Colonic mucosa (tissue), 4 donors: ENCODE results near the gene MGAM2. TPM values are rescaled to one million over a fixed set of nuclear protein-coding genes. Genes with fewer than 3 reads are reported as not detected.

Experiments used
- DNase-seq: peaks from one replicate; pipeline ENCODE4 v3.0.0-alpha.2; 2020
- H3K27ac ChIP-seq: fragments of 200-600 bp; one replicate; pipeline ENCODE4 v1.8.0; 2021
- H3K27me3 ChIP-seq: fragments of 200-600 bp; one replicate; pipeline ENCODE4 v1.8.0; 2021
- H3K36me3 ChIP-seq: fragments of 200-600 bp; one replicate; pipeline ENCODE4 v1.8.0; 2021
- H3K4me1 ChIP-seq: fragments of 200-600 bp; one replicate; pipeline ENCODE4 v1.8.0; 2021; ENCODE audit warnings: mild to moderate bottlenecking
- H3K4me3 ChIP-seq: fragments of 200-600 bp; one replicate; pipeline ENCODE4 v1.8.0; 2021
- H3K9ac ChIP-seq, 2 donors: one replicate each; pipeline ENCODE4 v1.7.0; 2013; ENCODE audit warnings: control low read depth in 2 of 2, low read depth in 2 of 2, low read length in 2 of 2
- H3K9me3 ChIP-seq: fragments of 200-600 bp; one replicate; pipeline ENCODE4 v1.8.0; 2021
- CTCF ChIP-seq: fragments of 200-600 bp; IDR thresholded peaks from one replicate; pipeline ENCODE4 v1.8.0; 2022; ENCODE audit warnings: antibody characterized with exemption, mild to moderate bottlenecking
- intact Hi-C: fragments of 100-400 bp; cut with DNase I; formaldehyde crosslinking; loops from one replicate; pipeline ENCODE4 v1.14.1; 2022
- total RNA-seq, 2 donors: library from RNA; stranded (reverse); fragmentation: NEBNext Ultra II Directional in 1 of 2; extraction: Animal tissue kit (Norgen Biotek cat#: 25700) in 1 of 2; gene quantifications; one replicate each; pipeline ENCODE4 v1.2.1, GENCODE V29; 2021
- donor health status: healthy.
- donor health status: DM: no; HTN: no; CAD: no.
- donor health status: DM: no; HTN: no; CAD: no.

The MGAM2 gene
- total RNA-seq, 2 donors from 2014 or later, result 7.5 to 26.4 TPM

GRCh38 chr7:142158736-142159496 is 47.4 kb downstream of the MGAM2 start:
- H3K27ac ChIP-seq, result no peak overlapping the region
- no peak for DNase-seq
- no peaks in the 10 kb centered on the region for H3K27me3 ChIP-seq
- no peaks in the 10 kb centered on the region for H3K9me3 ChIP-seq
- no peaks in the 10 kb centered on the region for H3K4me1 ChIP-seq
- H3K4me3 ChIP-seq, result no peak overlapping the region
- no peaks in the 10 kb centered on the region for H3K36me3 ChIP-seq
- no peak for TF ChIP-seq CTCF
- no peak overlapping the region for H3K9ac ChIP-seq
- intact Hi-C loops, result no loop called here

- Histone ChIP-seq H3K4me1 (no peaks in the 10 kb centered on the region), H3K4me3 (no peak overlapping the region), H3K27ac (no peak overlapping the region), H3K9ac (no peak overlapping the region), H3K36me3 (no peaks in the 10 kb centered on the region), H3K27me3 (no peaks in the 10 kb centered on the region), H3K9me3 (no peaks in the 10 kb centered on the region)
- TF ChIP-seq CTCF, result no peak
- DNase-seq, result no peak
- intact Hi-C loops, result no loop called here
Measured at GRCh38 chr7:142161921-142162320, 50.4 kb downstream of the MGAM2 start.

GRCh38 chr7:142168746-142169145 is 57.2 kb downstream of the MGAM2 start:
- H3K36me3 ChIP-seq, result no peaks in the 10 kb centered on the region
- DNase-seq, result no peak
- intact Hi-C loops, result no loop called here

GRCh38 chr7:142172932-142173331 is 61.4 kb downstream of the MGAM2 start:
- H3K4me1 ChIP-seq, result no peaks in the 10 kb centered on the region
- H3K4me3 ChIP-seq, result no peak overlapping the region
- no peak overlapping the region for H3K27ac ChIP-seq
- H3K9me3 ChIP-seq, result no peaks in the 10 kb centered on the region
- intact Hi-C loops, result no loop called here
- H3K9ac ChIP-seq, result no peak overlapping the region
- H3K36me3 ChIP-seq, result no peaks in the 10 kb centered on the region
- no peaks in the 10 kb centered on the region for H3K27me3 ChIP-seq
- DNase-seq, result no peak
- no peak for TF ChIP-seq CTCF

More at GRCh38 chr7:142168746-142169145, 57.2 kb downstream of the MGAM2 start:
- Histone ChIP-seq H3K4me1 (no peaks in the 10 kb centered on the region), H3K27ac (no peak overlapping the region), H3K9ac (no peak overlapping the region), H3K27me3 (no peaks in the 10 kb centered on the region), H3K9me3 (no peaks in the 10 kb centered on the region), H3K4me3 (no peak overlapping the region)
- no peak for TF ChIP-seq CTCF

GRCh38 chr7:142174441-142174840 is 62.9 kb downstream of the MGAM2 start:
- Histone ChIP-seq H3K9ac (no peak overlapping the region), H3K27ac (no peak overlapping the region), H3K4me1 (no peaks in the 10 kb centered on the region), H3K27me3 (no peaks in the 10 kb centered on the region), H3K4me3 (no peak overlapping the region), H3K9me3 (no peaks in the 10 kb centered on the region), H3K36me3 (no peaks in the 10 kb centered on the region)
- no peak for TF ChIP-seq CTCF
- no peak for DNase-seq
- intact Hi-C loops, result no loop called here
